Psoas muscle (tissue), 8 donors: ENCODE data around the gene FXYD7. TPM values are rescaled to one million over a fixed set of nuclear protein-coding genes. Genes with fewer than 3 reads are reported as not detected.
A peak's percentile ranks its signal among the peaks of the same experiment; 100 is the strongest.

Experiments
- ATAC-seq, 4 donors: fragments of 200-7000 bp; cut with Tn5 transposase; one replicate each; pipeline ENCODE4 v1.9.1; 2020; ENCODE audit warnings: moderate library complexity in 3 of 4, mild to moderate bottlenecking in 2 of 4
- DNase-seq, 2 donors: peaks; one replicate each; pipeline ENCODE4 v3.0.0-alpha.2; 2020
- H3K27ac ChIP-seq: fragments of 200-600 bp; one replicate; pipeline ENCODE4 v1.8.0; 2022
- H3K27me3 ChIP-seq, 3 donors: fragments of 200-600 bp in 1 of 3; one replicate each; pipeline versions ENCODE4 v1.6.1 to v1.8.0; 2013 to 2022; ENCODE audit warnings: low read length in 2 of 3, mild to moderate bottlenecking in 2 of 3, moderate library complexity in 1 of 3; ENCODE audit not compliant: insufficient read depth in 3 of 3
- H3K36me3 ChIP-seq, 2 donors: fragments of 200-600 bp in 1 of 2; one replicate each; pipeline versions ENCODE4 v1.6.1 to v1.8.0; 2013 to 2022; ENCODE audit warnings: low read depth in 1 of 2, mild to moderate bottlenecking in 1 of 2, moderate library complexity in 1 of 2; ENCODE audit not compliant: insufficient read depth in 1 of 2
- H3K4me1 ChIP-seq: fragments of 200-600 bp; one replicate; pipeline ENCODE4 v1.8.0; 2022
- H3K4me3 ChIP-seq: fragments of 200-600 bp; one replicate; pipeline ENCODE4 v1.8.0; 2022; ENCODE audit warnings: mild to moderate bottlenecking
- H3K9me3 ChIP-seq: fragments of 200-600 bp; one replicate; pipeline ENCODE4 v1.8.0; 2022
- WGBS, 3 donors: extraction: QIAGEN DNeasy Blood & Tissue Kit; methylation state at CpG; one replicate each; pipeline versions ENCODE4 v1.1.6 to v1.1.7; 2013; 5-methylcytosine and 5-hydroxymethylcytosine counted together
- intact Hi-C, 2 donors: fragments of 100-400 bp; cut with DNase I; formaldehyde crosslinking; loops; one replicate each; pipeline versions ENCODE4 v1.11.0 to v1.14.2; 2022
- polyA plus RNA-seq, 3 donors: library from polyadenylated mRNA; stranded (reverse); fragments of 200-250 nt; gene quantifications; one replicate each; pipeline ENCODE4 v1.2.3, GENCODE V29; 2013
- total RNA-seq, 4 donors: library from RNA; stranded (reverse); fragmentation: NEBNext Ultra II Directional in 2 of 4; extraction: Animal tissue kit (Norgen Biotek cat#: 25700) in 2 of 4; gene quantifications; one replicate each; pipeline versions ENCODE4 v1.2.1 to v1.2.4, GENCODE V29; 2021 to 2023
- TF ChIP-seq, protein P1 (sequence below): fragments of 200-600 bp; IDR thresholded peaks from one replicate; pipeline ENCODE4 v1.8.0; 2022; ENCODE audit warnings: antibody characterized with exemption
- donor health status: healthy with polysubstance abuse.
- donor health status: DM: no; HTN: no; CAD: no; lungs with moderate emphysema.
- donor health status: Bipolar disorder and iron deficiency.
- donor health status: healthy.
- donor health status: DM: yes; HTN: yes; CAD: no.
- donor health status: DM: no; HTN: no; CAD: no.
- donor health status: DM: no; HTN: no; CAD: no.
- donor health status: DM: yes; HTN: yes; CAD: no.

Gene FXYD7
- total and polyA plus RNA-seq, 7 donors: 0.13 to 0.65 (median 0.57) TPM; not detected in 3

DNA sequence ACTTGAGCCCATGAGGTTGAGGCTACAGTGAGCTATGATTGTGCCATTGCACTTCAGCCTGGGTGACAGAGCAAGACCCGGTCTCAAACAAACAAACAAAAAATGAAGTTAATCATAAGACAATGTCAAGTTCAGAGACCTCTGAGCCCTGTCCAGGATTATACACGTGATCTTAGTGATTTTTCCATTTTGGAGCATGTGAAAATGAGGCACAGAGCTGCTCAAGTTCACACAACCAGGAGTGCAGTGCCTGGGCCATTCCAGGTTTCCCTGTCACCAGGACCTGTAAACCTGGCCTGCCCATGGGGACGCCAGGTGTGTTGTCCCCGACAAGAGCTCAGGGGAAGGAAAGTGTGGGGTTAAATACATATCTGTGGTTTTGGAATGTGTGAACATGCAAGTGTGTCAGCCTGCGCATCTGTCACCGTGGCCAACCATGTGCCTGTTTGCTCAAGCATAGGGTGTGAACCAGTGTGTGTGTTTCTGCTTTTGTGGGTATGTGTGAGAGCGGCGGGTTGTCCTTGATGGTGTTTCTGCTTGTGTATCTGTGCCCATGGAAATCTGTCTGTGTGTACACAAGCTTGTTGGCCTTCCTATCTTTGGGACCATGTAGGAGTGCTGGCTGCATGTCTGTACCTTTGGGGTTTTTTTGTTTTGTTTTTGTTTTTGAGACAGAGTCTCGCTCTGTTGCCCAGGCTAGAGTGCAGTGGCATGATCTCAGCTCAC, 5.9 kb upstream of the FXYD7 start:
- DNase-seq (peak in 1 of 2 donors; percentile 31), ATAC-seq (no peak)
- 62 to 72% (median 65%) methylated on average over 9 of the region's 9 CpGs for WGBS, 3 donors
- Histone ChIP-seq H3K27me3 (no peaks in the 10 kb centered on the region), H3K4me1 (peaks cover 26% of the 10 kb centered on the region), H3K4me3 (no peak overlapping the region), H3K9me3 (no peaks in the 10 kb centered on the region), H3K27ac (peak overlapping the region; percentile 97), H3K36me3 (peaks cover 0 to 7% of the 10 kb centered on the region in 2 donors)
- intact Hi-C loops: loop anchor here (5.0 kb wide), 2 partner anchors 90 to 95 kb away; partner anchors contain the start of gene HPN (in 1 of the 2)
- TF ChIP-seq, protein P1, sequence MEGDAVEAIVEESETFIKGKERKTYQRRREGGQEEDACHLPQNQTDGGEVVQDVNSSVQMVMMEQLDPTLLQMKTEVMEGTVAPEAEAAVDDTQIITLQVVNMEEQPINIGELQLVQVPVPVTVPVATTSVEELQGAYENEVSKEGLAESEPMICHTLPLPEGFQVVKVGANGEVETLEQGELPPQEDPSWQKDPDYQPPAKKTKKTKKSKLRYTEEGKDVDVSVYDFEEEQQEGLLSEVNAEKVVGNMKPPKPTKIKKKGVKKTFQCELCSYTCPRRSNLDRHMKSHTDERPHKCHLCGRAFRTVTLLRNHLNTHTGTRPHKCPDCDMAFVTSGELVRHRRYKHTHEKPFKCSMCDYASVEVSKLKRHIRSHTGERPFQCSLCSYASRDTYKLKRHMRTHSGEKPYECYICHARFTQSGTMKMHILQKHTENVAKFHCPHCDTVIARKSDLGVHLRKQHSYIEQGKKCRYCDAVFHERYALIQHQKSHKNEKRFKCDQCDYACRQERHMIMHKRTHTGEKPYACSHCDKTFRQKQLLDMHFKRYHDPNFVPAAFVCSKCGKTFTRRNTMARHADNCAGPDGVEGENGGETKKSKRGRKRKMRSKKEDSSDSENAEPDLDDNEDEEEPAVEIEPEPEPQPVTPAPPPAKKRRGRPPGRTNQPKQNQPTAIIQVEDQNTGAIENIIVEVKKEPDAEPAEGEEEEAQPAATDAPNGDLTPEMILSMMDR: no peak

DNA sequence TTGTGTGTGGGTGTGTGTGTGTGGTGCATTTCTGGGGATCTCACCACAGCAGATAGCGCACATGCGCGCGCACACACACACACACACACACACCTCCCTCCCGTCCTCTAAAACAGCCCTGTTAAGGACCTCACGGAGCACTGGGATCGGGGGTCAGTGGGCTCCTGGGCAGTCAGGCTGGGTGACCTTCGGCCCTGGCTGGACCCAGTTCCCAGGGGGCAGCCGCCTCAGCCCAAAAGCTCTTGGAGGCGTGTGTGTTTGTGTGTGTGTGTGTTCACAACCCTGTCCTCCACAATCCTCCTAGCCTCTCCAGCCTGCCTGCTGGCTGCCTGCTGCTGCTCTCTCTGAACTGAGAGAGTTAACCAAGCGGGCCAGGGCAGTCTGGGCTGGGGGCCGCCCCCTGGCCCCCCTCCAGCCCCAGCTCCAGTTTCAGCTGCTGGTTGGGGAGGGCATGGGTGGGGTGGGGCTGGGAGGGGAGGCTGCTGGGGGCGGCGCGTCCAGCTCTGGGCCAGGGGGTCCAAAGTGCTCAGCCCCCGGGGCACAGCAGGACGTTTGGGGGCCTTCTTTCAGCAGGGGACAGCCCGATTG, 4.7 kb upstream of the FXYD7 start, which contains the start of gene FXYD1:
TSS of gene FXYD1 (plus strand) at position 520 of the 588 bp plus-strand sequence. CDS start 1,256 bp downstream, outside the sequence.
- H3K36me3 ChIP-seq: peaks cover 0 to 16% of the 10 kb centered on the region in 2 donors
- no peaks in the 10 kb centered on the region for H3K9me3 ChIP-seq
- DNase-seq (peak; percentile 73 to 92), ATAC-seq (peak; percentile 27 to 55 (median 52))
- 18 to 32% (median 19%) methylated on average over 13 to 18 of the region's 18 CpGs for WGBS, 3 donors
- peaks cover 26% of the 10 kb centered on the region for H3K4me1 ChIP-seq
- no peaks in the 10 kb centered on the region for H3K27me3 ChIP-seq
- intact Hi-C loops: loop anchor here (5.0 kb wide), 2 partner anchors 91 to 96 kb away; partner anchors contain the start of gene HPN (in 1 of the 2)
- H3K4me3 ChIP-seq: peak within 1 kb of the TSS; percentile 69
- peak within 1 kb of the TSS; percentile 97 for H3K27ac ChIP-seq
- TF ChIP-seq, protein P1: no peak

DNA sequence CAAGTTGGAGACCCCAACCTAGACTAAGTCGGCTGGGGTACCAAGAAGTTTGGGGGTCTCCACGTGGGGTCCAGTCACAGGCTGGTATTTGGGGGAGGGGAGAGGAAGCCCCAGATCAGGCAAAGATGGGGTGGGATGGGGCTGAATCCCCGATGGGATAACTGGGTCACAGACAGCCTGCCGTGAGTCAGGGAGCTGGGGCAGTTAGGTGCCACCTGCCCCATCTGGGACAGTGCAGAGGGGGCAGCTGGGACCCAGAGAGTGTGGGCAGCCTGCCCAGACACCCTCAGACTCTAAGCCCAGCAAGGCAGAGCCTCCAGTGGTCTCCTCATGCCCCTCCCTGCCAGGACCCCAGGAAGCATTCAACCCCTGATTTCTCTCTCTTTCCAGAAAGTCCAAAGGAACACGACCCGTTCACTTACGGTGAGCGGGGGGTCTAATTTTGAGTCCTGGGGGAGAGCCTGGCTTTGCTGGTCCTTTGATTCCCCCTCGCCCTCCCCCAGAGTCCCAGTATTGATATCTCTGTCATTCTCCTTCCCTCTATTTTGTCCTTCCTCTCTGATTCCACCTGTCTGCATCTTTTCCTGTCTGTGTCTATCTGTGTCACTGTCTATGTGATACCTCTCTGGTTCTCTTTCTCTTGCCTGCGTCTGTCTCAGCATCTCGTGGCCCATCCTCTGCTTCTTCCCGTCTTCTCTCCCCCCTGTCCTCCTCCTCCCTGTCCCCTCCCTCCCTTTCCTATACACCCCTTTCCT, 2.7 kb upstream of the FXYD7 start:
- peaks cover 26% of the 10 kb centered on the region for H3K4me1 ChIP-seq
- peak overlapping the region; percentile 97 for H3K27ac ChIP-seq
- ATAC-seq: peak in 2 of 4 donors; percentile 25 to 26
- peak in 1 of 2 donors; percentile 76 for DNase-seq
- intact Hi-C loops: loop anchor here (5.0 to 10.0 kb wide), 3 partner anchors 124 to 168 kb away; partner anchors contain the start of gene USF2 (in 2 of the 2)
- H3K9me3 ChIP-seq: no peaks in the 10 kb centered on the region
- H3K27me3 ChIP-seq: no peaks in the 10 kb centered on the region
- peak overlapping the region; percentile 69 for H3K4me3 ChIP-seq
- WGBS, 3 donors: 41 to 65% (median 42%) methylated on average over 12 of the region's 12 CpGs
- TF ChIP-seq, protein P1: no peak
- H3K36me3 ChIP-seq: peaks cover 0 to 16% of the 10 kb centered on the region in 2 donors

DNA sequence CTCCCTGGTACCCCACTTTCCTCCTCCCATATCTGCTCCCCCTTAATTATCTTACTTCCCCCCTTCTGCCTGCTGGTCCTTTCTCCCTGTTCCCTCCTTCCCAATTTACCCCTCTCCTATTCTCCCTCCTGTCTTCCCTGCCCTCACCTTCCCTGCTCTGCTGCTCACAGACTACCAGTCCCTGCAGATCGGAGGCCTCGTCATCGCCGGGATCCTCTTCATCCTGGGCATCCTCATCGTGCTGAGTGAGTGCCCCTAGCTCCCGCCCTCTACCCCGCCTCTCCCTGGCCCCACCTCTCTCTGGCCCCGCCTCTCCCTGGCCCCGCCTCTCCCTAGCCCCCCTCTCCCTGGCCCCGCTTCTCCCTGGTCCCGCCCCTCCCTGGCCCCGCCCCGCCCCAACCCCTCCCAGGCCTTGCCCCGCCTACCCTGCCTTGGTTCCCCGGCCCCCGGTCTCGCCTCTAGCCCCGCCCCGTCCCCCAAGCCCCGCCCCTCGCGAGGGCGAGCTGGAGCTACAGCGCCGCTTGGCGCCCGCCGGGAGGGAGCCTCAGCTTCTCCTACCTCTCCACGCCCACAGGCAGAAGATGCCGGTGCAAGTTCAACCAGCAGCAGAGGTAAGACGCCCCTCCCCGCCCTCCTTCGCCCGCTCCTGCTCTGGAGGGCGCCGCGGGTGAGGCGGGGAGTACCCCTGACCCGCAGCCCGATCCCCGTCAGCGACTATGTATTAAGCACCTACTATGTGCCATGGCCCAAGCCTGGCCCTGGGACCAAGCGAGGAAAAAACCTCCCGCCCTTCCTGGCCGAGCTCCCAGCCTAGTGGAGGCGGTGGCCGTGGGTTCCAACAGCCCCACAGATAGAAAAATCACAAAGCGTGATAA, 1.9 kb upstream of the FXYD7 start:
- DNase-seq (peak; percentile 95 to 98), ATAC-seq (peak; percentile 68 to 86 (median 72))
- Histone ChIP-seq H3K4me1 (peaks cover 21% of the 10 kb centered on the region), H3K36me3 (peaks cover 0 to 16% of the 10 kb centered on the region in 2 donors), H3K9me3 (no peaks in the 10 kb centered on the region), H3K4me3 (peak overlapping the region; percentile 69), H3K27ac (peak overlapping the region; percentile 97), H3K27me3 (no peaks in the 10 kb centered on the region)
- intact Hi-C loops: loop anchor here (5.0 to 10.0 kb wide), 3 partner anchors 124 to 169 kb away; partner anchors contain the start of gene USF2 (in 2 of the 2)
- TF ChIP-seq, protein P1: peak; percentile 35
- WGBS, 3 donors: 21 to 27% (median 23%) methylated on average over 37 to 48 of the region's 48 CpGs
